Astrocyte (in vitro differentiated cells and primary cell): Measurements from ENCODE around the gene STK32A.

Experiments
- EZH2 ChIP-seq: IDR thresholded peaks from 2 replicates; pipeline ENCODE4 v1.6.1; 2012; ENCODE audit warnings: mild to moderate bottlenecking, low read length, inconsistent platforms; ENCODE audit not compliant: insufficient read depth
- TF ChIP-seq, protein P1 (sequence below): IDR thresholded peaks from 2 replicates; pipeline ENCODE4 v1.5.1; 2011; ENCODE audit warnings: low read depth, mild to moderate bottlenecking, inconsistent platforms, low read length, moderate library complexity; ENCODE audit not compliant: insufficient read depth

DNA sequence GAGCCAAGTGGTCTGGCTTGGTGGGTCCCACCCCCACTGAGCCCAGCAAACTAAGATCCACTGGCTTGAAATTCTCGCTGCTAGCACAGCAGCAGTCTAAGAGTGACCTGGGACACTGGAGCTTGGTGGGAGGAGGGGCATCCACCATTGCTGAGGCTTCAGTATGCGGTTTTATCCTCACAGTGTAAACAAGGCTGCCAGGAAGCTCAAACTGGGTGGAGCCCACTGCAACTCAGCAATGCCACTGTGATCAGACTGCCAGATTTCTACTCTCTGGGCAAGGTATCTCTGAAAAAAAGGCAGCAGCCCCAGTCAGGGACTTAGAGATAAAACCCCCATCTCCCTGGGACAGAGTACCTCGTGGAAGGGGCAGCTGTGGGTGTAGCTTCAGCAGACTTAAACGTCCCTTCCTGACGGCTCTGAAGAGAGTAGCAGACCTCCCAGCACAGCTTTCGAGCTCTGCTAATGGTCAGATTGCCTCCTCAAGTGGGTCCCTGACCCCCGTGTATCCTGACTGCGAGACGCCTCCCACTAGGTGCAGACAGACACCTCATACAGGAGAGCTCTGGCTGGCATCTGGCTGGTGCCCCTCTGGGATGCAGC, 18.2 kb upstream of the STK32A start:
- no peak for TF ChIP-seq EZH2
- TF ChIP-seq, protein P1, sequence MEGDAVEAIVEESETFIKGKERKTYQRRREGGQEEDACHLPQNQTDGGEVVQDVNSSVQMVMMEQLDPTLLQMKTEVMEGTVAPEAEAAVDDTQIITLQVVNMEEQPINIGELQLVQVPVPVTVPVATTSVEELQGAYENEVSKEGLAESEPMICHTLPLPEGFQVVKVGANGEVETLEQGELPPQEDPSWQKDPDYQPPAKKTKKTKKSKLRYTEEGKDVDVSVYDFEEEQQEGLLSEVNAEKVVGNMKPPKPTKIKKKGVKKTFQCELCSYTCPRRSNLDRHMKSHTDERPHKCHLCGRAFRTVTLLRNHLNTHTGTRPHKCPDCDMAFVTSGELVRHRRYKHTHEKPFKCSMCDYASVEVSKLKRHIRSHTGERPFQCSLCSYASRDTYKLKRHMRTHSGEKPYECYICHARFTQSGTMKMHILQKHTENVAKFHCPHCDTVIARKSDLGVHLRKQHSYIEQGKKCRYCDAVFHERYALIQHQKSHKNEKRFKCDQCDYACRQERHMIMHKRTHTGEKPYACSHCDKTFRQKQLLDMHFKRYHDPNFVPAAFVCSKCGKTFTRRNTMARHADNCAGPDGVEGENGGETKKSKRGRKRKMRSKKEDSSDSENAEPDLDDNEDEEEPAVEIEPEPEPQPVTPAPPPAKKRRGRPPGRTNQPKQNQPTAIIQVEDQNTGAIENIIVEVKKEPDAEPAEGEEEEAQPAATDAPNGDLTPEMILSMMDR = no peak
